ENCODE measurements around the gene DAB2IP. TPM values are rescaled to one million over a fixed set of nuclear protein-coding genes. Genes with fewer than 3 reads are reported as not detected.

DAB2IP gene
- polyA plus RNA-seq, 1 experiment, result 20.4 TPM

DNA sequence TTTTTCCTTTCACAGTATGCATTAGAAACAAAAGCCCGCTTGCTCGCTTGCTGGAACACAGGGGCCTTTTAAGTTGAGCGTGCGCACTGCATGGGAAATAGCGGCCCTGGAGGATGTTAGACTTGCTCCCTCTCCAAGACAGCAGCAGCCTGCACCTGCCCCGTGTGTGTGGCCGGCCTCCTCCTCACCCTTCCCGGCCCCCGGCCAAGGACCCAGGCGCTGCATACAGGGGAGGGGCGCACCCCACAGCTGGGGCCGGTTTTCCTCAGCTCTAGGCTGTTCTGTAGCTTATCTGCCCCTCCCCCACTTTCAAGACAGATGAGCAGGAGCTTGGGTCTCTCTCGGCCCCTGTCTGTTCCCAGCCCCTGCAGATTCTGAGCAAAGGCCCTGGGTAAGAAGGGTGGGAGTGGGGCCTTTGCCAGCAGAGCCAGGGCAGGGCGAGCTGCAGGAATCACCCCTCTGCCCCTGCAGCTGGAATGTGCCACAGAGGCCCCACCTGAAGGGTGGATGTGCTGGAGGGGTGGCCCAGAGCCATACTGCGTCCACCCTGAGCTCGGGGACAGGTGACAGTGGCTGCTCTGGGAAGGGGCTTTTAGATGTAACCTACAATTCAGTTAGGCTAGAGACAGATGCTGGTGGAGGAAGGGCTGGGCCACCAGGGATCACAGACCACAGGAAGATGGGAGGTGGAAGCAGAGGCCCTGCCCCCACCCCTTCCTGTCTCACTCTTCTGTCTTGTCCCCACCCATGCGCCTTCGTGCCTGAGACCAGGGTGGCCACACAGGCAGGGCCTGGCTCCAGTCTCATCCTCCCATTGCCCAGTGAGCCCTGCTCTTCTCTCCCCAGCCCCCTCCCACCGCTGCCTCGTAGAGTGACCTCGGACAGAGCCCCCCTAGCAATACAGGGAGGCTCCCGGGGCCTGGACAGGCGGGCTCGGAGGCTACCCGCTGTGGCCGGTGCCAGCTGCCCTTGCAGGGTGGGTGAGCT is 132.4 kb downstream of the DAB2IP start:
- CTCF ChIA-PET, result no interaction called here
- no peaks in the 10 kb centered on the region; the same call in 1 of the 2 replicates for H3K9me3 ChIP-seq (ENCODE audit: control insufficient read depth, insufficient read depth, low read length)
- H3K4me3 ChIP-seq (ENCODE audit: low read depth, low read length), result no peak overlapping the region
- no peak for TF ChIP-seq CTCF (IDR thresholded peaks at IDR 0.05; ENCODE audit: low read depth, low read length)
- no peaks in the 10 kb centered on the region for H3K27me3 ChIP-seq (ENCODE audit: control insufficient read depth, insufficient read depth, low read length)
- H3K27ac ChIP-seq (ENCODE audit: low read depth, low read length), result no peak overlapping the region
- POLR2A ChIA-PET, result interaction anchor here (0.5 kb wide), 1 partner anchor 238 kb away, joined by 3 read pairs; no protein-coding TSS in a partner anchor
- DNase-seq (ENCODE audit: low read depth, low spot score), result no peak

DNA sequence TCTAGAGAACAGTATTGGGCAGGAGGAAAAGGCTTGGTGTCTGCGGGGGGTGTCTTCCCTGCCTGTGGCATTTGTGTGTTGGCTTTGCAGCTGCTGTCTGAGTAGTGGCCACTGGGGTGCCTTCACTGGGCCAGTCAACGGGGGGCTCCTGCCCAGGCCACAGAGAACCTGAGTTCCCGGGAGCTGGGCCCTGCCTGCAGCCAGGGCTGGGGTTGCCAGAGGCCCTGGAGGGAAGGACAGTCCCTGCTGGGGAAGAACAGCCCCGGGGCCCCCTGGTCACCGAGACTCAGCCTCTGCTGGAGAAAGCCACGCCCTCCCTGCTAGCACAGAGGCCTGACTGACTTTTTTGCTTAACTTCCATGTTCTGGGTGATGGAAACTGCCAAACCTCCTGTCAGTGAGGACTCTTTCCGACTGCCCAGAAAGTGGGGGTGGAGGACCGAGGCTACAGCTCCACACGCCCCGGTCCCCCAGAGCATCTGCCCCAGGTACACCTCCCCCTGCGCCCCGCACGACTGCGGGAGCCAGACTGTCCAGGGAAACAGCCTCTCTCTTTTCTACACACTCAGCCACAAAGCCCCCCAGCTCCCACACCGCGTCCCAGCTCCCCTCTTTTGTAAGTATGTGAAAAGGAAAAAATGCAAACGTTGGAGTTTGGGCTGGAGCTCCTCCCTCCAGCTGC is 133.4 kb downstream of the DAB2IP start:
- CTCF ChIA-PET, result no interaction called here
- DNase-seq (ENCODE audit: low read depth, low spot score), result no peak
- POLR2A ChIA-PET, result no interaction called here

DNA sequence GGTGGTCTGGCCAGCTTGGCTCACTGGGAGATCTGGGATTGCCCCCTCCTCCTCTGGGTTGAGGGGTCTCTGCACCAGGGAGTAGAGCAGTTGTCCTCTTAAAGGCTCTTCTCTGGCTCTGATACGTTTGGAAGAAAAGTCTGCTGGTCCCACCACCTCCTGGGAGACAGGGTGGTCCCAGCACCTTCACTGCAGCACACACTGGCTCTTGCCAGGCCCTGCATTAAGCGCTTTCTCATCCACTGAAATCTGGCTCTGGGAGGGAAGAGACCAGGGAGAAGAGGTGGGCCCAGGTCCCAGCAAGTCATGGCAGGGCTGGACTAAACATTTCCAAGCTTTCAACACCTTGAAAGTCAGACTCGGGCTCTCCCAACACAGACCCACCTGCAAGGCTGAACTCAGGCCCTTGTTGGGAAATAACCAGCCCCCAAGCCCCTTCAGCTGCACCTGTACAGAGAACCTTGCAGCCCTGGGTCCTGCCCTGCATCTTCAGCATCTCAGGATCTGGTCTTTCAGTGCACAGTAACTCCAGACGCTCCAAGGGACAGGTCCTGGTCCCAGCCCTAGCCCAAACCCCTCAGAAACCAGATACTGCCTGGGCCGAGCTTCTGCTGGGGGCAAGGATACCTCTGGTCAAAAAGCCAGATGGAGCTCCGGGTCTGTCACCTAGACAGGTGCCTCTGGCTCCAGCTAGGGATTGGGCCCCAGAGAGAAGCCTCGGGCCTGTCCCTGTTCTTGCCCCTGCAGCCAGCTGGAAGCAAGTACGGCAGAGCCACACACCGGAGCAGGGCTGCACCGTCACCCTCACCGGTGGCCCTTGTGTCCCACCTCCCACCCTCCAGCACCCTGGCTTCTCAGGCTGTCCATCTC is 134.5 kb downstream of the DAB2IP start:
- POLR2A ChIA-PET, result no interaction called here
- Histone ChIP-seq H3K27ac (ENCODE audit: low read depth, low read length) (no peak overlapping the region), H3K27me3 (ENCODE audit: control insufficient read depth, insufficient read depth, low read length) (no peaks in the 10 kb centered on the region), H3K4me3 (ENCODE audit: low read depth, low read length) (no peak overlapping the region), H3K9me3 (ENCODE audit: control insufficient read depth, insufficient read depth, low read length) (no peaks in the 10 kb centered on the region; the same call in 1 of the 2 replicates)
- no peak for DNase-seq (ENCODE audit: low read depth, low spot score)
- TF ChIP-seq CTCF (IDR thresholded peaks at IDR 0.05; ENCODE audit: low read depth, low read length), result no peak
- CTCF ChIA-PET, result no interaction called here

More for the DNA sequence above, 133.4 kb downstream of the DAB2IP start:
- H3K4me3 ChIP-seq (ENCODE audit: low read depth, low read length), result no peak overlapping the region
- 0 out of 2 replicates have a peak, but pooled peaks have one; percentile 15 for TF ChIP-seq CTCF (IDR thresholded peaks at IDR 0.05; ENCODE audit: low read depth, low read length)
- H3K9me3 ChIP-seq (ENCODE audit: control insufficient read depth, insufficient read depth, low read length), result no peaks in the 10 kb centered on the region; the same call in 1 of the 2 replicates
- no peaks in the 10 kb centered on the region for H3K27me3 ChIP-seq (ENCODE audit: control insufficient read depth, insufficient read depth, low read length)
- no peak overlapping the region for H3K27ac ChIP-seq (ENCODE audit: low read depth, low read length)

DNA sequence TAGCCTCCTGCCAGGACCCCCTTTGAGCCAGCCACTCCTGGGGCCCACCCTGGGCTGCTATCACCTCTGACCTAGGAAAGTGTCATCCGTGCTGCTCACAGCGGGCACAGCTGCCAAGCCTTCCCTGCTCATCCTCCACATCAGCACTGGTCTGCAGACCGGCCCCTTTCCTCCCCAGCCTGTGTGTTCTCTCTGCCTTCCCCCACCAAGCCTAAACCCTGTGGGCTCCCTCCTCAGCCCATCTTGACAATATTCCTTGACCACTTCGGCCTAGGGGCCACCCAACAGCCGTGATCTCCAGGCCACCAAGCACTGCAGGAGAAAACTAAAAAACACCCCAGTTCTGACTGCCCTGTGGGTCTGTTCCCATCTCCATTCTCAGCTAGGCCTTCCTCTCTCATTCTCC is 135.1 kb downstream of the DAB2IP start:
- Histone ChIP-seq H3K4me3 (ENCODE audit: low read depth, low read length) (no peak overlapping the region), H3K27me3 (ENCODE audit: control insufficient read depth, insufficient read depth, low read length) (no peaks in the 10 kb centered on the region), H3K9me3 (ENCODE audit: control insufficient read depth, insufficient read depth, low read length) (no peaks in the 10 kb centered on the region; the same call in 1 of the 2 replicates), H3K27ac (ENCODE audit: low read depth, low read length) (no peak overlapping the region)
- DNase-seq (ENCODE audit: low read depth, low spot score), result no peak
- CTCF ChIA-PET, result no interaction called here
- TF ChIP-seq CTCF (IDR thresholded peaks at IDR 0.05; ENCODE audit: low read depth, low read length), result no peak
- POLR2A ChIA-PET, result interaction anchor here (0.6 kb wide), 1 partner anchor 229 kb away, joined by 4 read pairs; no protein-coding TSS in a partner anchor
